Adrenal gland (tissue), 5 donors: ENCODE measurements around the gene ZFHX3.

Source experiments
- POLR2A ChIP-seq, 2 donors: fragments of 450-650 bp; IDR thresholded peaks; one replicate each; pipeline ENCODE4 v1.6.1; 2017; ENCODE audit warnings: antibody characterized with exemption in 2 of 2, mild to moderate bottlenecking in 2 of 2, moderate library complexity in 1 of 2
- TF ChIP-seq, protein P1 (sequence below), 6 experiments: fragments of 450-650 bp in 4 of 6; fragments of 200-600 bp in 2 of 6; sonication (generic) in 1 of 6; IDR thresholded peaks; 1 replicate in 5 of 6; 2 replicates in 1 of 6; pipeline versions ENCODE4 v1.5.1 to v1.8.0; 2016 to 2021; ENCODE audit warnings: antibody characterized with exemption in 6 of 6, mild to moderate bottlenecking in 2 of 6, moderate library complexity in 1 of 6
- donor health status: DM: no; HTN: no; CAD: no.

GRCh38 chr16:72945611-72946010, 102.3 kb downstream of the ZFHX3 start:
- TF ChIP-seq, protein P1, sequence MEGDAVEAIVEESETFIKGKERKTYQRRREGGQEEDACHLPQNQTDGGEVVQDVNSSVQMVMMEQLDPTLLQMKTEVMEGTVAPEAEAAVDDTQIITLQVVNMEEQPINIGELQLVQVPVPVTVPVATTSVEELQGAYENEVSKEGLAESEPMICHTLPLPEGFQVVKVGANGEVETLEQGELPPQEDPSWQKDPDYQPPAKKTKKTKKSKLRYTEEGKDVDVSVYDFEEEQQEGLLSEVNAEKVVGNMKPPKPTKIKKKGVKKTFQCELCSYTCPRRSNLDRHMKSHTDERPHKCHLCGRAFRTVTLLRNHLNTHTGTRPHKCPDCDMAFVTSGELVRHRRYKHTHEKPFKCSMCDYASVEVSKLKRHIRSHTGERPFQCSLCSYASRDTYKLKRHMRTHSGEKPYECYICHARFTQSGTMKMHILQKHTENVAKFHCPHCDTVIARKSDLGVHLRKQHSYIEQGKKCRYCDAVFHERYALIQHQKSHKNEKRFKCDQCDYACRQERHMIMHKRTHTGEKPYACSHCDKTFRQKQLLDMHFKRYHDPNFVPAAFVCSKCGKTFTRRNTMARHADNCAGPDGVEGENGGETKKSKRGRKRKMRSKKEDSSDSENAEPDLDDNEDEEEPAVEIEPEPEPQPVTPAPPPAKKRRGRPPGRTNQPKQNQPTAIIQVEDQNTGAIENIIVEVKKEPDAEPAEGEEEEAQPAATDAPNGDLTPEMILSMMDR (IDR thresholded peaks at IDR 0.05): no peak
- no peak for TF ChIP-seq POLR2A (IDR thresholded peaks at IDR 0.05)
